GM21390 (cell line): ENCODE results near the gene HHAT.

ENCODE experiments used
- ATAC-seq: cut with Tn5 transposase; IDR thresholded peaks from one replicate; pipeline ENCODE4 v1.9.1; 2021; ENCODE audit not compliant: unreplicated experiment

The HHAT gene

GRCh38 chr1:210477328-210477924 is 148.7 kb downstream of the HHAT start:
- no peak for ATAC-seq

DNA sequence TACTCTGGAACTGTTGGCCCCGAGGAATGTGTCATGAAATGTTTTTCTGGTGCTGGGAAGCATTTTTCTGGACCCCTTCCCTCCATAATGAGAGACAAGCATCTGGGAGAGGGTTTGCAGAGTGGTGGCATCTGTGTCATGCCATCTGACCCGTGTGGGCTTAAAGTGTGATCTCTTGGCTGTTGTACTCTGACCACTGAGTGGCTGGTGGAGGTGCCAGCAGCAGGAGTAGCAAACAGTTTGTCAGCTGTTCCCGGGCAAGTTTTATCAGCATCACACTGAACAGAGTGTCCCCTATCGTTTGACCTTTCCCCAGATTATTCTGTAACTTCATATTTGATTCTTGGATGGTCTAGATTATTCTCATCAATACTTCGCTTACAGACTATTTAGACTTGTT is 150.1 kb downstream of the HHAT start:
- ATAC-seq = no peak

- ATAC-seq = no peak
Observed at GRCh38 chr1:210482491-210482890, 153.8 kb downstream of the HHAT start.

DNA sequence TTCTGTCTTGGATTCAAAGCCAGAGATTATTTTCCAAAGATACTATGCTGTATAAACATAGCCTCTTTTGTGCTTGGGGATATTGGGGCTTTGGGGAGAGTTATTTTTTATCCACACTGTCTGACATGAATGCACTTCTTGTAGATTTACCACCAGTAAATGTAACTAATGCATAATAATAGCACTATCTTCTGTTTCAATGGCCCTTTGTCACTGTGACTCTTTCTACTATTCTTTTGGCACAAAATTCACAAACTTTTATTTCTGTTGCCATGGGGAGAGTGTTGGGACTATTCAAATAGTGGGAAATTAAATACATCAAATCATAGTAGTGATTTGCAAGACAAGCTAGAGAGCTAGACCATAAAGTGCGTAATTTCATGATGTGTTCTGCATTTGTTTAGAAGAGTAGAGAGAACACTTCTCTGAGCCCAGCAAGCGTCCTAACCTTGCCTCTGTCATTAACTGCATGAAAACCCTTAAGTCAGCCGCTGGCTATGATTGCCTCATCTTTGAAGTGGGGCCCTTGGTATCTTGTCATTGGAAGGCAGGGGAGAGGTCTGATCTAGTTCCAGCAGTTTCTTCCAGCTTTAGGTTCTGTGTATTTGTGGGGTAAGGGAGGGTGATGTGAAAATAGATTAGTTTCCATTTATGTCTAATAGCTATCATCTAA is 154.4 kb downstream of the HHAT start:
- no peak for ATAC-seq

DNA sequence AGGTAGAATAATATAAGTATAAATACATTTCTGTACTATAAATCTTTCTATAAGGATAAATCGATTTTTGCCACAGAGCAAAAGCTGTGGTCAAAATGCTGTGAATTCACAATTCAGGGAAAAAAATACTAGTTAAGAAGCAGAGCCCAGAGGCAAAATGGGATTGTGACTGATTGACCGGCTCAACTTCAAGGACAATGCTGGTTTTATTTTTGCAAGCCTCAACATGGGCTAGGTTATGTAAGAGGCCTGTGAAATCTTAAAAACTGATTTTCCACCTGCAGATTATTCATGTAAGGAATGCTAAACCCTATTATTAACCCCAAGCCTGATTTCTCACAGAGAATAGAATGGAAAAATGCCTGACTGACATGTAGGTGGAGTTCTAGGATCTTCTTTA is 155.1 kb downstream of the HHAT start:
- no peak for ATAC-seq

DNA sequence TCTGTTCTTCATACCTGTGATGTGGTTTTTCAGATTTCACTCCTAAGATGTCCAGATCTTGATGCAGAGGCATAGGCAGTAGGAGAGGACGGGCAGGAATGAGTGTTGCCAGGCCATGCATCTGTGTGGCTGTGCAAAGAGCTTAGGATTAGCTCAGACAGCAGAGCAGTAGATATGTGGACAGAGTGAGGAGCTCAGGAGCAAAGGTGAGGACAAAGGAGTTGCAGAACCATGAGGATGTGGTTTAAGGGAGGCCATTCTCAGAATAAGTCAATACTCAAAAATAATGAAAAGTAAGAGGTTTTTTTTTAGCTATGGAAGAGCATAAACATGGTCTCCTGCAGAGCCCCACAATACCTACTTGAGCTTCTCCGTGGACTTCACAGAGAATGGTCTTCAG is 158.3 kb downstream of the HHAT start:
- ATAC-seq = no peak

- ATAC-seq = no peak
Observed at GRCh38 chr1:210489491-210489890, 160.8 kb downstream of the HHAT start.

DNA sequence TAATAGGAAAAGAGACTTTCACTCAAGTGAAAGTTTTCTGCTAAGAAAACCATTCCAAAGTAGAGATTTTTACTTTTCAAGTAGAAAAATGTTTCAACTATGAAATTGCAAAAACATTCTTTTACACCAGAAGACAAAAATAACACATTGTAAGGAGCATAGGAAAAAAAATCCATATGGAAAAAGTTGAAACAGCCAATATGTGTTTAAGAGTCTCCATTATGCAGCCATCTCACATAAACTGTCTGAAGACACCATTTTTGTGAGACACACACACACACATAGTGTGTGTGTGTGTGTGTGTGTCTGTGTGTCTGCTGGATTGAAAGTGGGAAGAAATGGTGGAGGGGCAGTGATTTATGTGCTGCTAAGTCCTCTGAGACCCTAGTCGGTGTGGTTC is 162.1 kb downstream of the HHAT start:
- no peak for ATAC-seq

DNA sequence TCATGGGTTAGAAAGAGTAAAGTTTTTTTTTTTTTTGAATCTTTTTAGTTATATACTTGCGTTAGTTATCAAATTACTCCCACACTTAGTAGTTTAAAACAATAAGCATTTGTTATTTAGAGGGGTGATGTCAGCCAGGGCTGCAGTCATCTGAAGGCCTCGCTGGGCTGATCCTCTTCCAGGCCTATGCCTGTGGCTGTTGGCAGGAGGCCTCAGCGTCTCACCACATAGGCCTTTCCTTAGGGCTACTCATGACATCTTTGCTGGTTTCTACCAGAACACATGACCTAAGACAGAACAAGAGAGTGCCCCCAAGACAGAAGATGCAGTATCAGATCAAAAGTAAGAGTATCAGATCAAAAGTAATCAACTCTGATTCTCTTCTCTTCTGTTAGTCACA is 167.4 kb downstream of the HHAT start:
- ATAC-seq = no peak

DNA sequence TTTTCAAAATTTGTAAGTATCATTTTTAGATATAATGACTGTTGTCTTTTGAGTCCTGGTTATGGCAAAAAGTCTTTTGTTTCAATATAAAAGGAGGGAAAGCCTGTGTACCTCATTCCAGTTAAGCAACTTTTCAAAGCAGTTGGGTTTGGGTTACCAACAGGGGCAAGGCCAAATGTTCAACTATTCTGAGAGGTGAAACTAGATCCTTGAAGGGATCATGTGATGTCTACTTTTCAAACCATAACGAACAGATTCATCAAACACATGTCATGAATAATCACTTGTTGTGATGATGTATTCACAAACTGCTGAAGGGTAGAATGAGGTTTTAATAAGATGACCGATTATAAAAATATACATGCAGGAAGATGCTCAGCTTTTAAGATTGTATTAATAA is 171.3 kb downstream of the HHAT start:
- ATAC-seq = no peak

DNA sequence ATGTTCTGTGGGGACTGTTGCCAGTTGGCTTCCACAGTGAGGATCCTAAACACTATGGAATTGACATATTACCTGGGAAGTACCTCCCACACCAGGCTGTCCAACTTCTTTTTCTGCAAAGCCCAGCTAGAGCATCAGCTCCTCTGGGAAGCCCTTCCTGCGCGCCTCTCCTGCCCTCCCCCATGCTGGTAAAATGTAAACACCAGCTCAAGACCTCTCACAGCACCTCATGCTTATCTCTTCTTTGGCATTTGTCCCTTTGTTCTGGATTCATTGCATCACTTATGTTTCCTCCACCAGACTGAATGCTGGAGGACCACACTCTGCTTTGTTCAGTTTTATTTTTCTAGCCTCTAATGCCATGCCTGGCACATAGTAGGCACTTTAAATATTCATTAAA is 172.1 kb downstream of the HHAT start:
- ATAC-seq = no peak

DNA sequence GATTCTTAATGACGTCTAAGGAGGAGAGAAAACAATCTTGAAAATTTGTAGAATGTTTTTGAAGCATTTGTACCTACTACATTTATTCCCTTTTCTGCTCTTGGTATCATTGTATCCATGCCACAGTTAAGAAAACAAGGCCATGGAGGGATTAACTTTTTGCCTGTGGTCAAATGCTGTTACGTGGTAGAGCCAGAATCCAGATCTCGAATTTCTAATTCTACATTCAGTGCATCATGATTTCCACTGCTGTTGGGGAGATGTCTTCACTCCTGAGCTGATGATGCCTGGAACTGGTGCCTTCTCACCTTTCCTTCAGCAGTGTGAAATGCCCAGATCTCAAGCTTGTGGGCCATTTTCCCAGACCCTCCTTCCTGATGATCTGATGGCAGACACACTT is 175.6 kb downstream of the HHAT start:
- ATAC-seq = no peak

GRCh38 chr1:210505601-210506496 is 177.1 kb downstream of the HHAT start:
- ATAC-seq = no peak

DNA sequence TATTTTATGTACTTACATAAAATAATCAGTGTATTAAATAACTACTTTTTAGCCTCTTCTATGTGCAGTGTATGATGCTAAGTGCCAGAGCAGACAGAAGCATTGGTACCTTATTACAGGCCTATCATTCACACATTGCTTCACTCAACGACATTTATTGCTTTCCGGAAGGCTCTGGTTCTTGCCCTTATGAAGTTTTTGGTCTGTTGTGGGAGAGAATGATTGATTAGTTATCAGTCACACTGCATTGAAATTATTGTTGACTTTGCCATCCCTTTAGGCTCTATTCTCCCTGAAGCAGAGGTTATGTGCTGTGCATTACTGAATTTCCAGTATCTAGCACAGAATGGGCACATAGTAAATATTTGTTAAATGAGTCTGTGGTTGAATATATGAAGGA is 178.0 kb downstream of the HHAT start:
- ATAC-seq = no peak

DNA sequence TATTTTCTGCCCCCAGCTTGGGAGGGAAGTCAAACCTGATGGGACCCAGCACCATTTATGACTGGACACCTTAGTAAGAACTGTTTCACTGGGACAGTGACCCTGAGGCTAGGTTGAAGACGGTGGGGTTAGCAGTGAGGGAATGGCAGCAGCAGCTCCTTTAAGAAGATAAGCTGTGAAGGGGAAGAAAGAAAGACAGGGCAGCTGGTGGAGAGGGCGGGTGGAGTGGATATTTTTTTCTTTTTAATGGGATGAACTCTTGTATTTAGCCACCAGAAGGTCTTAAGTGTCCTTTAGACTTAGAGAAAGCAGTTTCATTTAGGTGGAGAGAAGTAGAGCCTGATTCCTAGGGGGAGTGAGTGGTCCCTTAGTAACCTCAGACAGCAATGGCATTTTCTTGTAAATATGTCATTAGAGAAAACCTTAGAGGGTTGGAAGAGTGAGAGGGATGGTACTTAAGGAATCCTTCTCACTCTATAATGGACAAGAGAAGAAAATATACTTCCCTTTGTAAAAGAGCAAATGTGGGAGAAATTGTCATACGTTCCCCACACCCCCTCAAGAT is 187.5 kb downstream of the HHAT start:
- ATAC-seq = no peak

DNA sequence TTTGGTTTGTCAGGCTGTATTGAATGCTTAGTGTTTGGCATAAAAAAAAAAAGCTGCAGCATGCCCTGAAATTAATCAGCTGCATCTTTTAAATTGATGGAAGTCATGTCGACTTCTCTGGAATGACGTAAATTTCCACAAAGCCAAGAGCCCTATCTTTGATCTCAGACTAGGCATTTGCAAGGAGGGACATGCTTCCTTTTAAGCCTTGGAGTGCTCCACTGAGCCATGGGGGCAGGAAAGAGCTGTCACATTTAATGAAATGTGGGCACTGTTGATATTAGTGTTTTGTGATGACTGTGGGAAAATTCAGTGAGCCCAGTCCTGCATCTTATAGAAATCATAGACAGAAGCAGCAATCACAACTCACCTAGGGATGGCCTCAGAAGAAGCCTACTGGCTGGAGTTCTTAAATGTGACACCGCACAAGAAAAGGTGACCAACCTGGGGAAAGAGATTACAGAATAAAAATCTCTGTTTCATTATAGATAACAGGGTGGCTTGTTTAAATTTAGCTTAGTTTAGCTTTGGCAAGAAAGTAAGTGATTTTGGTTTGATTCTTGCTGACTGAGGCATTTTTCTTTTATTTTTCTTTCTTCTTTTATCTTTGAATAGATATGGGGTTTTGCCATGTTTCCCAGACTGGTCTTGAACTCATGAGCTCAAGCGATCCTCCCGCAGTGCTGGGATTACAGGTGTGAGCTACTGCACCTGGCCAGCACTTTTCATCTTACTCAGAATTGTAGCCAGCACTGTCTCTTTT is 188.2 kb downstream of the HHAT start:
- no peak for ATAC-seq

- no peak for ATAC-seq
Observed at GRCh38 chr1:210523830-210524229, 195.1 kb downstream of the HHAT start.

DNA sequence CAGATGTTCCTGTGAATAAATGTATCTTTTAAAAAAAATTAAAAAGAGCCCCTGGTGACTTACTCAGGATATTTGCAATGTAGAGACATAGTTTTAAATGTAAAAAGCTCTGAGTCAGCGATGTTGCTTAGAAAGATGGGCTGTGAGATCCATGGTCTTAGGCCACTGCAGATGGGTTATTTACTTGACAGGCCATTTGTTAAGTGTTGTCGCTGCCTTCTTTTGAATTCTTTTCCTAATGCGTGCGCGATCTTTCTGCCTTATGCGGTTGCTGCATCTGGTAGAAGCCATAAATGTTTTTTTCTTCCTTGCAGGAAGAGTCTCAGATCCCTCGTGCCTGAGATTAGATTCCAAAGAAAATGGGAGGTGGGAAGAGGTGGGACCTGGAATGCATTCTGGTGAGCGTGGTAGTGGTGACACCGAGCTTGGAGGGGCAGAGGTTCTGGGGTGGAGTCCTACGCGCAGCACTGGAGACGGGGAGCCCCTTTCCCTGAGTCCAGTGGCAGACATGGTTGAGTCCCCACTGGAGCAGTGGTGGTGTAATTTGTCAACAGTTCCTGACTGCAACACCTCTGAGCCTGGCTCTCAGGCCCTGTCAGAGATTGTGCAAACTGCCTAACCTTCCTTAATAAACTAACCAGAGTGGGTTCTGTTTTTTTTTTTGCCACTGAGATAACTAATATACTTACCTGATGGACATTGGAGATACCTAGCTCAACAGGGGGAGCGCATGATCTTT is 197.2 kb downstream of the HHAT start:
- ATAC-seq = no peak

GRCh38 chr1:210527091-210527490 is 198.4 kb downstream of the HHAT start:
- no peak for ATAC-seq

- no peak for ATAC-seq
Observed at GRCh38 chr1:210531475-210532222, 202.9 kb downstream of the HHAT start.
